ENCODE results near the gene GRP. TPM values are rescaled to one million over a fixed set of nuclear protein-coding genes. Genes with fewer than 3 reads are reported as not detected.

GRP gene
- polyA plus RNA-seq, 2 of the 4 experiments (the other 2 are of a cell fraction): not detected

DNA sequence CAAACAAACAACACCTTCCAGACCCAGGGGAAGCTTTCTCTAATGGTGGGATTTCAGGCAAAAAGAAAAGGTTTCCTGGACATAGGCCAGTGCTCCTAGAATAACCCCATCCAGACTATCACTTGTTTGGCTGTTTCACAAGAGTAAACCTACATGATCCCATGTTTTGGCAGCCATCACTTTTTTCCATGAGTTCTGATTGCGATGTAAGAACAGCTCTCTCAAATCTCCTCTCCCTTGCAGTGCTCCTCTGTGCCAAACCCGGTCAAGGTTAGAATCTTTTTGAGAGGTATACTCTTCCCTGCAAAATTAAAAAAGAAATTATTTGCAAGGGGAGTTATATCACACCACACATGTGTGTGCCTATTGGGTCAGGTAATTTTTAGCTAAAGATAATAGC is 11.9 kb downstream of the GRP start:
- FAIRE-seq: no peak

DNA sequence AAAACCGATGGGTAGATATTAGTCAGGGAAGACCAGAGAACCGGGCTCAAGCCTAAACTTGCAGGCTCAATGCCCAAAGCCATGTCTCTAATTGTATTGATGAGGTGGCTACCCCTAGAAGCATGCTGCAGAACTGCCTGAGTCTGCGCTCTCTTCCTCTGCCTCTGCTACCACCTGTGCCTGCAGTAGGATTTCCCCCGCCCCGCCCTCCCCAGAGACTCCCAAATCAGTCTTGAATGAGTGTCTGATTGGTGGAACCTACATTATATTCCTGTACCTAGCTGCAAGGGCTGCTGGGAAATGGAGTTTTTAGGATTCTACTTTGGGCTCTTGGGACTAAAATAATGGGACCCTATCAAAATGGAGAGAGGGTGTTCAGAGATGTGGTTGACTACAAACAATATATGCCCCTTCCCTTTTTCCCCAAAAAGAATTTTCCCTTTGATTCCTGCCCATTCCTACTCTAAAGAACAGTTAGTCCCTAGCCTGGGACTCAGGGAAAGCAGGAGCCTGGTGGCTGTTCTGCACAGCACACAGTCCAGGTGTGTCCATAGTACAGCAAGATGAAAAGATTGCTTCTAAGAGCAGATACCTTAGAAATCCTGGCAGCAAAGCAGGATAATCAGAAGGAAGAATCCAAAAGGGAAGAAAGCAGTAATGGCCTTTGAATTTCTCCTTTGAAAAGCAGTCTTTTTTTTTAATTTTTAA is 12.5 kb downstream of the GRP start:
- FAIRE-seq: no peak
- Histone ChIP-seq H3K4me2 (no peak overlapping the region), H3K4me3 (no peak overlapping the region), H3K9me3 (no peaks in the 10 kb centered on the region), H3K27ac (no peak overlapping the region), H3K4me1 (no peaks in the 10 kb centered on the region)
- ATAC-seq: no peak
- TF ChIP-seq NFE2L2 (conservative IDR thresholded peaks at IDR 0.05; ENCODE audit: low read length) (no peak), HMGXB4 (CRISPR knock-in tag; IDR thresholded peaks at IDR 0.05; ENCODE audit: borderline replicate concordance) (no peak), FOSB (CRISPR knock-in tag; IDR thresholded peaks at IDR 0.05) (no peak), BHLHE40 (IDR thresholded peaks at IDR 0.05; ENCODE audit: low read depth, low read length) (no peak), NR3C1 (IDR thresholded peaks at IDR 0.05) (no peak), RCOR1 (IDR thresholded peaks at IDR 0.05; ENCODE audit: low read depth, low read length) (no peak), ZSCAN20 (CRISPR knock-in tag; IDR thresholded peaks at IDR 0.05) (no peak), TFCP2L1 (CRISPR knock-in tag; IDR thresholded peaks at IDR 0.05) (no peak), HOXB5 (CRISPR knock-in tag; IDR thresholded peaks at IDR 0.05) (no peak), ZFP36 (IDR thresholded peaks at IDR 0.05; ENCODE audit: borderline replicate concordance, partially characterized antibody) (no peak), HOXA7 (CRISPR knock-in tag; IDR thresholded peaks at IDR 0.05) (no peak), FOXS1 (CRISPR knock-in tag; IDR thresholded peaks at IDR 0.05) (no peak), RNF2 (IDR thresholded peaks at IDR 0.05; ENCODE audit: borderline replicate concordance, low read depth) (no peak), CBX2 (IDR thresholded peaks at IDR 0.05; ENCODE audit: borderline replicate concordance, low read depth) (no peak), ZNF302 (CRISPR knock-in tag; IDR thresholded peaks at IDR 0.05) (no peak)
- TF ChIP-seq, protein P1, sequence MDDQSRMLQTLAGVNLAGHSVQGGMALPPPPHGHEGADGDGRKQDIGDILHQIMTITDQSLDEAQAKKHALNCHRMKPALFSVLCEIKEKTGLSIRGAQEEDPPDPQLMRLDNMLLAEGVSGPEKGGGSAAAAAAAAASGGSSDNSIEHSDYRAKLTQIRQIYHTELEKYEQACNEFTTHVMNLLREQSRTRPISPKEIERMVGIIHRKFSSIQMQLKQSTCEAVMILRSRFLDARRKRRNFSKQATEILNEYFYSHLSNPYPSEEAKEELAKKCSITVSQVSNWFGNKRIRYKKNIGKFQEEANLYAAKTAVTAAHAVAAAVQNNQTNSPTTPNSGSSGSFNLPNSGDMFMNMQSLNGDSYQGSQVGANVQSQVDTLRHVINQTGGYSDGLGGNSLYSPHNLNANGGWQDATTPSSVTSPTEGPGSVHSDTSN (IDR thresholded peaks at IDR 0.05): no peak
- no peak for DNase-seq (ENCODE audit: low read depth in 1 of 2, low spot score in 1 of 2)
- WGBS (ENCODE audit: missing lambda C conversion rate): 19% methylated on average over 2 of the region's 5 CpGs
- CTCF ChIA-PET: interaction anchor here (1.3 kb wide), 1 partner anchor 16 kb away, joined by 5 read pairs; no protein-coding TSS in a partner anchor
- POLR2A ChIA-PET: interaction anchor here (0.6 kb wide), 1 partner anchor 70 kb away, joined by 3 read pairs; no protein-coding TSS in a partner anchor

More for the DNA sequence above, 11.9 kb downstream of the GRP start:
- H3K4me3 ChIP-seq: no peak overlapping the region
- TF ChIP-seq ESRRA (IDR thresholded peaks at IDR 0.05; ENCODE audit: borderline replicate concordance, low read length) (no peak), RAD21 (conservative IDR thresholded peaks at IDR 0.05 in 1 of 2, IDR thresholded peaks at IDR 0.05 in 1 of 2) (no peak), CBX8 (IDR thresholded peaks at IDR 0.05) (no peak), MAX (IDR thresholded peaks at IDR 0.05) (no peak), PHF8 (IDR thresholded peaks at IDR 0.05; ENCODE audit: borderline replicate concordance, low read depth) (no peak), JUN (IDR thresholded peaks at IDR 0.05) (no peak)
- ChIA-PET CTCF (no interaction called here), POLR2A (no interaction called here)
- no peaks in the 10 kb centered on the region for H3K4me1 ChIP-seq
- DNase-seq (ENCODE audit: low read depth in 1 of 2, low spot score in 1 of 2) (no peak), ATAC-seq (no peak)
- no peak overlapping the region for H3K27ac ChIP-seq
- no peak overlapping the region for H3K4me2 ChIP-seq
- no peaks in the 10 kb centered on the region for H3K9me3 ChIP-seq
- WGBS (ENCODE audit: missing lambda C conversion rate): 30% methylated on average over 2 of the region's 2 CpGs
